HG03571 (cell line): ENCODE results near the gene ENPP3.

Source experiments
- ATAC-seq: cut with Tn5 transposase; IDR thresholded peaks from one replicate; pipeline ENCODE4 v1.9.1; 2021; ENCODE audit not compliant: unreplicated experiment

ENPP3 gene

GRCh38 chr6:131792091-131792496, 155.0 kb downstream of the ENPP3 start:
- no peak for ATAC-seq

DNA sequence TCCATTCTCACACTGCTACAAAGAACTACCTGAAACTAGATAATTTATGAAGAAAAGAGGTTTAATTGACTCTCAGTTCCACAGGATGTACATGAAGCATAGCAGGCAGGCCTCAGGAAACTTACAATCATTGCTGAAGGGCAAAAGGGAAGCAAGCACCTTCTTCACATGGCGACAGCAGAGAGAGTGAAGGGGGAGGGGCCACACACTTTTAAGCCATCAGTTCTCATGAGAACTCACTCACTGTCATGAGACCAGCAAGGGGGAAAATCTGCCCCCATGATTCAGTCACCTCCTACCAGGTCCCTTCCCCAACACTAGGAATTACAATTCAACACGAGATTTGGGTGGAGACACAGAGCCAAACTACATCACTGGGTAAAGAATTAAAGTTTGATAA, 158.3 kb downstream of the ENPP3 start:
- ATAC-seq: no peak
